Panc1 (cell line): ENCODE results near the gene COL13A1. TPM values are rescaled to one million over a fixed set of nuclear protein-coding genes. Genes with fewer than 3 reads are reported as not detected.

Experiments
- ATAC-seq: fragments of 200-7000 bp; cut with Tn5 transposase; 2 replicates; pipeline ENCODE4 v1.9.1; 2020; ENCODE audit warnings: mild to moderate bottlenecking, moderate library complexity
- BruUV-seq: library from RNA; stranded (reverse); fragments of 400-500 nt; replicated peaks from 2 replicates; lab custom pipeline; 2021; lab: Mats Ljungman, UMichigan
- CTCF ChIA-PET: fragments of 300-600 bp; sonication (Branson Sonifier 250); formaldehyde crosslinking; loops from one replicate; lab custom pipeline; 2022; ENCODE audit warnings: antibody characterized with exemption; lab: Charles Lee
- POLR2A ChIA-PET: fragments of 300-600 bp; sonication (Branson Sonifier 250); formaldehyde crosslinking; loops from one replicate; lab custom pipeline; 2022; ENCODE audit warnings: antibody characterized with exemption; lab: Charles Lee
- DNase-seq: peaks from one replicate; pipeline ENCODE4 v3.0.0-alpha.2; 2010; ENCODE audit warnings: low read depth, low spot score
- H3K27ac ChIP-seq: 2 replicates; pipeline ENCODE4 v1.5.1; 2011; ENCODE audit warnings: mild to moderate bottlenecking, low read length, inconsistent platforms
- H3K27me3 ChIP-seq: fragments of 200-500 bp; sonication (Bioruptor generic); 2 replicates; pipeline ENCODE4 v1.6.0; 2014; ENCODE audit warnings: low read length, inconsistent platforms; ENCODE audit not compliant: control insufficient read depth, insufficient read depth
- H3K36me3 ChIP-seq: fragments of 200-500 bp; sonication (Bioruptor generic); 2 replicates; pipeline ENCODE4 v1.5.1; 2014; ENCODE audit warnings: inconsistent platforms, mild to moderate bottlenecking, low read length, moderate library complexity; ENCODE audit not compliant: control insufficient read depth, insufficient read depth
- H3K4me1 ChIP-seq: 2 replicates; pipeline ENCODE4 v1.5.1; 2011; ENCODE audit warnings: inconsistent platforms, mild to moderate bottlenecking, low read length, moderate library complexity; ENCODE audit not compliant: control insufficient read depth, insufficient read depth
- H3K4me3 ChIP-seq, 2 experiments: 2 replicates each; pipeline ENCODE4 v1.5.1; 2011 to 2012; ENCODE audit warnings: low read depth in 2 of 2, low read length in 2 of 2, mild to moderate bottlenecking in 2 of 2, inconsistent platforms in 1 of 2, moderate library complexity in 1 of 2
- H3K9me3 ChIP-seq: fragments of 200-500 bp; sonication (Bioruptor generic); 2 replicates; pipeline ENCODE4 v1.5.1; 2014; ENCODE audit warnings: low read depth, mild to moderate bottlenecking, inconsistent platforms, low read length, moderate library complexity; ENCODE audit not compliant: control insufficient read depth, insufficient read depth
- POLR2AphosphoS5 ChIP-seq: IDR thresholded peaks from 2 replicates; pipeline ENCODE4 v1.6.1; 2012; ENCODE audit warnings: mild to moderate bottlenecking, low read depth, low read length, moderate library complexity
- REST ChIP-seq, 2 experiments: IDR thresholded peaks; 2 replicates each; pipeline ENCODE4 v1.6.1; 2011 to 2012; ENCODE audit warnings: low read depth in 2 of 2, control low read depth in 1 of 2, low read length in 1 of 2, mild to moderate bottlenecking in 1 of 2, moderate library complexity in 1 of 2; ENCODE audit not compliant: insufficient read depth in 1 of 2
- SIN3A ChIP-seq: IDR thresholded peaks from 2 replicates; pipeline ENCODE4 v1.6.1; 2012; ENCODE audit warnings: low read depth, mild to moderate bottlenecking, low read length, moderate library complexity, borderline replicate concordance; ENCODE audit not compliant: insufficient read depth
- TCF7L2 ChIP-seq: IDR thresholded peaks from 2 replicates; pipeline ENCODE4 v1.6.1; 2011; ENCODE audit warnings: mild to moderate bottlenecking, low read depth, low read length, inconsistent platforms
- in situ Hi-C: cut with HindIII; loops from 2 replicates; pipeline ENCODE4 v1.10.0; 2016; ENCODE audit warnings: low sequenced_read_pairs, low pct_unique_long_range_greater_than_20kb
- intact Hi-C: fragments of 100-400 bp; cut with micrococcal nuclease; formaldehyde crosslinking; loops from one replicate; pipeline ENCODE4 v1.10.0; 2022; ENCODE audit not compliant: unreplicated experiment
- total RNA-seq: library from RNA; stranded (reverse); gene quantifications from one replicate; pipeline ENCODE4 v1.2.1, GENCODE V29; 2021; ENCODE audit not compliant: unreplicated experiment
- TF ChIP-seq, protein P1 (sequence below): fragments of 450-650 bp; IDR thresholded peaks from 2 replicates; pipeline ENCODE4 v1.5.1; 2017; ENCODE audit warnings: mild to moderate bottlenecking

COL13A1 gene
- total RNA-seq, 1 experiment from 2014 or later, result 1.0 TPM

GRCh38 chr10:69870591-69870990, 68.9 kb downstream of the COL13A1 start:
- TF ChIP-seq REST (IDR thresholded peaks at IDR 0.05; ENCODE audit: insufficient read depth in 1 of 2, low read depth in 2 of 2, low read length in 1 of 2) (no peak), POLR2AphosphoS5 (no peak), SIN3A (no peak), TCF7L2 (no peak)
- TF ChIP-seq, protein P1, sequence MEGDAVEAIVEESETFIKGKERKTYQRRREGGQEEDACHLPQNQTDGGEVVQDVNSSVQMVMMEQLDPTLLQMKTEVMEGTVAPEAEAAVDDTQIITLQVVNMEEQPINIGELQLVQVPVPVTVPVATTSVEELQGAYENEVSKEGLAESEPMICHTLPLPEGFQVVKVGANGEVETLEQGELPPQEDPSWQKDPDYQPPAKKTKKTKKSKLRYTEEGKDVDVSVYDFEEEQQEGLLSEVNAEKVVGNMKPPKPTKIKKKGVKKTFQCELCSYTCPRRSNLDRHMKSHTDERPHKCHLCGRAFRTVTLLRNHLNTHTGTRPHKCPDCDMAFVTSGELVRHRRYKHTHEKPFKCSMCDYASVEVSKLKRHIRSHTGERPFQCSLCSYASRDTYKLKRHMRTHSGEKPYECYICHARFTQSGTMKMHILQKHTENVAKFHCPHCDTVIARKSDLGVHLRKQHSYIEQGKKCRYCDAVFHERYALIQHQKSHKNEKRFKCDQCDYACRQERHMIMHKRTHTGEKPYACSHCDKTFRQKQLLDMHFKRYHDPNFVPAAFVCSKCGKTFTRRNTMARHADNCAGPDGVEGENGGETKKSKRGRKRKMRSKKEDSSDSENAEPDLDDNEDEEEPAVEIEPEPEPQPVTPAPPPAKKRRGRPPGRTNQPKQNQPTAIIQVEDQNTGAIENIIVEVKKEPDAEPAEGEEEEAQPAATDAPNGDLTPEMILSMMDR, result no peak
- in situ Hi-C loops (no loop called here), intact Hi-C loops (no loop called here)
- H3K27ac ChIP-seq, result no peak overlapping the region
- H3K27me3 ChIP-seq, result no peaks in the 10 kb centered on the region
- H3K4me1 ChIP-seq, result peaks cover 5% of the 10 kb centered on the region; the same call in 1 of the 2 replicates
- H3K36me3 ChIP-seq, result no peaks in the 10 kb centered on the region
- H3K4me3 ChIP-seq, result no peak overlapping the region
- CTCF ChIA-PET, result interaction anchor here (0.5 to 0.7 kb wide), 2 partner anchors 59 to 632 kb away, joined by 3 read pairs; no protein-coding TSS in a partner anchor
- BruUV-seq, result no TSS peak
- H3K9me3 ChIP-seq, result no peaks in the 10 kb centered on the region
- DNase-seq, result no peak
- ATAC-seq, result no peak
- POLR2A ChIA-PET, result no interaction called here

DNA sequence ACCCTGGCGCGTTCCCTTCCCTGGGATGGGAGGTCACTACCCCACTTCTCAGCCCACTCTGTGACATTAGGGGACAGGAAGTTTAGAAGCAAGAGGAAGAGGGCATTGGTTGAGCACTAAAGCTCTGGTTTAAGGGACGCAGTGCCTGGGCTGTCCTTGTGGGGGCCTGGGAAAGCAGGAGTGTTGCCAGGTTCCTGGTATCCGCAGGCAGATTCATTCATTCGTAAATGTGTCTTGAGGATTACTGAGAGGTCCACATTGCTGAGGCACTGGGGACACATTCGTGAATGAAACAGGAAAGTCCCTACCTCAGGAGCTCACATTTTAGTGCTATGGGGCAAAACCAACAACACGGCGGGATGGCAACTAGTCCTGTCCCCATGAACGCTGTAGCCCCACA, 69.4 kb downstream of the COL13A1 start:
- H3K27me3 ChIP-seq, result no peaks in the 10 kb centered on the region
- no peak overlapping the region for H3K4me3 ChIP-seq
- ChIA-PET POLR2A (no interaction called here), CTCF (interaction anchor here (0.5 kb wide), 1 partner anchor 60 kb away, joined by 3 read pairs; no protein-coding TSS in a partner anchor)
- intact Hi-C loops (no loop called here), in situ Hi-C loops (no loop called here)
- no peaks in the 10 kb centered on the region for H3K9me3 ChIP-seq
- no peak overlapping the region for H3K27ac ChIP-seq
- ATAC-seq (no peak), DNase-seq (no peak)
- TF ChIP-seq REST (IDR thresholded peaks at IDR 0.05; ENCODE audit: insufficient read depth in 1 of 2, low read depth in 2 of 2, low read length in 1 of 2), result no peak
- no peak for TF ChIP-seq SIN3A
- no peak for TF ChIP-seq TCF7L2
- no TSS peak for BruUV-seq
- H3K36me3 ChIP-seq, result no peaks in the 10 kb centered on the region
- H3K4me1 ChIP-seq, result peaks cover 5% of the 10 kb centered on the region; the same call in 1 of the 2 replicates
